SK-N-SH (cell line): ENCODE data around the gene HTR2C.

Experiments
- JUND ChIP-seq: IDR thresholded peaks from 2 replicates; pipeline ENCODE4 v1.4.0; 2012
- TF ChIP-seq, protein P1 (sequence below): IDR thresholded peaks from 2 replicates; pipeline ENCODE4 v1.4.0; 2012; ENCODE audit warnings: low read depth
- TF ChIP-seq, protein P2 (sequence below): fragments of 200-600 bp; sonication (generic); IDR thresholded peaks from 2 replicates; pipeline ENCODE4 v1.6.1; 2017; ENCODE audit warnings: antibody characterized with exemption, mild to moderate bottlenecking, moderate library complexity

DNA sequence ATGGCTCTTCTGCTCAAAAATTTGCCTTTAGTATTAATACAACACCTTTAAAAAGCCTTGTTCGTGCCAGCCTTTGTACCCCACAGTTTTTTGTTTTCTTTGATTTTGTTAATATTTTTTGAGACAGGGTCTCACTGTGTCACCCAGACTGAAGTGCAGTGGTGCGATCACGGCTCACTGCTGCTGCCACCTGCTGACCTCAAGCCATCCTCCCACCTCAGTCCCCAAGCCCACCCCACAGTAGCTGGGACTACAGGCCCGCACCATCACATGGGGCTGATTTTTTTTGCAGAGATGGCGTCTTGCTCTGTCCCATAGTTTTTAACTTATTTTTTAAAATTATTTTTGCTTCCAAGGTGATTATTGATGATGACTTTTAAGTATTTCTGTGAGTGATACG, 134.0 kb downstream of the HTR2C start:
- no peak for TF ChIP-seq JUND
- TF ChIP-seq, protein P1, sequence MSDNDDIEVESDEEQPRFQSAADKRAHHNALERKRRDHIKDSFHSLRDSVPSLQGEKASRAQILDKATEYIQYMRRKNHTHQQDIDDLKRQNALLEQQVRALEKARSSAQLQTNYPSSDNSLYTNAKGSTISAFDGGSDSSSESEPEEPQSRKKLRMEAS = no peak
- TF ChIP-seq, protein P2, sequence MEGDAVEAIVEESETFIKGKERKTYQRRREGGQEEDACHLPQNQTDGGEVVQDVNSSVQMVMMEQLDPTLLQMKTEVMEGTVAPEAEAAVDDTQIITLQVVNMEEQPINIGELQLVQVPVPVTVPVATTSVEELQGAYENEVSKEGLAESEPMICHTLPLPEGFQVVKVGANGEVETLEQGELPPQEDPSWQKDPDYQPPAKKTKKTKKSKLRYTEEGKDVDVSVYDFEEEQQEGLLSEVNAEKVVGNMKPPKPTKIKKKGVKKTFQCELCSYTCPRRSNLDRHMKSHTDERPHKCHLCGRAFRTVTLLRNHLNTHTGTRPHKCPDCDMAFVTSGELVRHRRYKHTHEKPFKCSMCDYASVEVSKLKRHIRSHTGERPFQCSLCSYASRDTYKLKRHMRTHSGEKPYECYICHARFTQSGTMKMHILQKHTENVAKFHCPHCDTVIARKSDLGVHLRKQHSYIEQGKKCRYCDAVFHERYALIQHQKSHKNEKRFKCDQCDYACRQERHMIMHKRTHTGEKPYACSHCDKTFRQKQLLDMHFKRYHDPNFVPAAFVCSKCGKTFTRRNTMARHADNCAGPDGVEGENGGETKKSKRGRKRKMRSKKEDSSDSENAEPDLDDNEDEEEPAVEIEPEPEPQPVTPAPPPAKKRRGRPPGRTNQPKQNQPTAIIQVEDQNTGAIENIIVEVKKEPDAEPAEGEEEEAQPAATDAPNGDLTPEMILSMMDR = peak; percentile 41
